ENCODE data around the gene ST6GALNAC2.
A peak's percentile ranks its signal among the peaks of the same experiment; 100 is the strongest.

ST6GALNAC2 gene

DNA sequence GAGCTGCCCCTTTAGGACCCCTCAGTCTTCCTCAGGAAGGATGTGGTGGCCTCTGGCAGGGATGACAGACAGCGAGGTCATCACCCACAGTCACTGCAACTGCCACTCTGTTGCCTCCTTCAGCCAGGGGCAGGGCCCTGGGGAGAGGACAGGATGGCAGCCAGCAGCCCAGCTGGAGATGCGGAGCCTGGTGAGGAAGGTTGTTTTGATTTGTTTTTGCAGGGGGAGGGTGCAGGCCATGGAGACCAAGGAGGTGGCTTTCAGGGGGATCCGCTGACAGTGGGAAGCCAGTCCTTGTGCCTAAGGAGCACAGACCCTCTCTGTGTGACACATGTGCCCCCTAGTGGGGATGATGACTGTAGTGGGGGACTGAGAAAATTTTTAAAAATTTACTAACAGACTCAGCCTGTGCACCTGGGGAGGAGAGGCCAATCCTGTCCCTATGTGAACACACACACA is 38.4 kb downstream of the ST6GALNAC2 start:
- Mint-ChIP-seq H3K27me3 (ENCODE audit: low read depth) (peaks cover 11% of the 10 kb centered on the region), H3K4me1 (peaks cover 32% of the 10 kb centered on the region), H3K9me3 (no peaks in the 10 kb centered on the region), H3K4me3 (no peak overlapping the region), H3K27ac (peak overlapping the region in 1 of 3 experiments; percentile 42), H3K36me3 (ENCODE audit: low read depth) (no peaks in the 10 kb centered on the region)
- TF ChIP-seq, protein P1, sequence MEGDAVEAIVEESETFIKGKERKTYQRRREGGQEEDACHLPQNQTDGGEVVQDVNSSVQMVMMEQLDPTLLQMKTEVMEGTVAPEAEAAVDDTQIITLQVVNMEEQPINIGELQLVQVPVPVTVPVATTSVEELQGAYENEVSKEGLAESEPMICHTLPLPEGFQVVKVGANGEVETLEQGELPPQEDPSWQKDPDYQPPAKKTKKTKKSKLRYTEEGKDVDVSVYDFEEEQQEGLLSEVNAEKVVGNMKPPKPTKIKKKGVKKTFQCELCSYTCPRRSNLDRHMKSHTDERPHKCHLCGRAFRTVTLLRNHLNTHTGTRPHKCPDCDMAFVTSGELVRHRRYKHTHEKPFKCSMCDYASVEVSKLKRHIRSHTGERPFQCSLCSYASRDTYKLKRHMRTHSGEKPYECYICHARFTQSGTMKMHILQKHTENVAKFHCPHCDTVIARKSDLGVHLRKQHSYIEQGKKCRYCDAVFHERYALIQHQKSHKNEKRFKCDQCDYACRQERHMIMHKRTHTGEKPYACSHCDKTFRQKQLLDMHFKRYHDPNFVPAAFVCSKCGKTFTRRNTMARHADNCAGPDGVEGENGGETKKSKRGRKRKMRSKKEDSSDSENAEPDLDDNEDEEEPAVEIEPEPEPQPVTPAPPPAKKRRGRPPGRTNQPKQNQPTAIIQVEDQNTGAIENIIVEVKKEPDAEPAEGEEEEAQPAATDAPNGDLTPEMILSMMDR (IDR thresholded peaks at IDR 0.05; ENCODE audit: unreplicated experiment in 3 of 3): peak; percentile 59 to 74 (median 67)

DNA sequence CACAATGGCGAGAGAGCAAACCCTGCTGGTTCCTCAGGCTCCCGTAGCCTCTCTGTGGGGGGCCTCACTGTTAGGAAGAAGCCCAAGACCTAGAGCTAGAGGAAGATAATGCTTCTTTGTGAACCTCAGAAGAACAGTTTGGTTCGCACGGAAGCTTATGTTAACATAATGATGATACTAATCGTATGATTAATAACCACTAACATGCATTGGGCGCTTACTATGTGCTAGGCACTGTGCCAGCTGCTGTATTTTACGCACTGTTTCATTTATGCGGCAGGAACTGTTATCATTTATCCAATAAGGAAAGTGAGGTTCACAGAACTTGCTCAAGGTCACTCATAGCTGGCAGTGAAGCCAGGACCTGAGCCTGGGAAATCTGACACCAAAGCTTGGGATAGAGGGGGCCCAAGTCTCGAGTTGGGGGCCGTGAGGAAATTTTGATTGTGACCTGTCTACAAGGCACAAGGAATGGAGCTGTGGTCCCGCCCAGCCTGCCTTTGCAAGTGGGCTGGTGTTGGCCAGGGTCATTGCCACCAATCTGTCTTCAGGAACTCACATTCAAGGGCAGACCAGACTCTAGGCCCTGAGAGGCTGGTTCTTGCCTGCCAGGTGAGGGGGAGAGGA is 39.0 kb downstream of the ST6GALNAC2 start:
- TF ChIP-seq, protein P1 (IDR thresholded peaks at IDR 0.05; ENCODE audit: unreplicated experiment in 3 of 3): no peak
- H3K9me3 Mint-ChIP-seq: no peaks in the 10 kb centered on the region
- peaks cover 11% of the 10 kb centered on the region for H3K27me3 Mint-ChIP-seq (ENCODE audit: low read depth)
- peaks cover 38% of the 10 kb centered on the region for H3K4me1 Mint-ChIP-seq
- peak overlapping the region; percentile 42 to 79 (median 50) for H3K27ac Mint-ChIP-seq
- peak overlapping the region in 2 of 3 experiments; percentile 32 to 38 for H3K4me3 Mint-ChIP-seq
- H3K36me3 Mint-ChIP-seq (ENCODE audit: low read depth): no peaks in the 10 kb centered on the region

DNA sequence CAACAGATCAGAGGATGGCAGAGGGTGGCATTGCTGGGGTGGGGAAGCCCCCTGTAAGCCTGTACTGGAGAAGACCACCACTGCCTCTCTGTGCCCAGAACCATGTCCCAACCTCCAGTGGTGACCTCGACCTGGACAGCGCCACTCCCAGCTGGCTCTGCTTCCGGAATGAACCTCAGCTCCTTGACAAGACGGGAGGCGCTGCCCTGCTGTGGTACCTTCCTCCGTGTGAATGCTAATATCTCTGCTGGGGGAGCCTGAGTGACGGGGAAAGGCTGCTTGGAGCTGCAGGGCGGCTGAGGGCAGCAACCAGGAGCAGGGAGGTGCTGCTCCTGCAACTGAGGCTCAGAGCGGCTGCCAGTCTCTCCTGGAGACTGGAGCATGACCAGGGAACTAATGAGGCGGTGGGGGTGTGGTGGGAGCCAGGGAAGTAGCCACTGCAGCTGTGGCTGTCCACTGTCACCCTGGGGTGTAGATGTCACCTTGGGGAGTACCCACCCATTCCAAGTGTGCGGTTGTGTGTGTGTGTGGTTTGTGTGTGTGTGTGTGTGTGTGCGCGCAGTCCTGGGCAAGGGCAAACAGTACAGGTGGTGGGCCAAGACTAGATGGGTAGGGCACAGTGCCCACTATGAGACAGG is 39.6 kb downstream of the ST6GALNAC2 start:
- no peaks in the 10 kb centered on the region for H3K9me3 Mint-ChIP-seq
- H3K36me3 Mint-ChIP-seq (ENCODE audit: low read depth): no peaks in the 10 kb centered on the region

DNA sequence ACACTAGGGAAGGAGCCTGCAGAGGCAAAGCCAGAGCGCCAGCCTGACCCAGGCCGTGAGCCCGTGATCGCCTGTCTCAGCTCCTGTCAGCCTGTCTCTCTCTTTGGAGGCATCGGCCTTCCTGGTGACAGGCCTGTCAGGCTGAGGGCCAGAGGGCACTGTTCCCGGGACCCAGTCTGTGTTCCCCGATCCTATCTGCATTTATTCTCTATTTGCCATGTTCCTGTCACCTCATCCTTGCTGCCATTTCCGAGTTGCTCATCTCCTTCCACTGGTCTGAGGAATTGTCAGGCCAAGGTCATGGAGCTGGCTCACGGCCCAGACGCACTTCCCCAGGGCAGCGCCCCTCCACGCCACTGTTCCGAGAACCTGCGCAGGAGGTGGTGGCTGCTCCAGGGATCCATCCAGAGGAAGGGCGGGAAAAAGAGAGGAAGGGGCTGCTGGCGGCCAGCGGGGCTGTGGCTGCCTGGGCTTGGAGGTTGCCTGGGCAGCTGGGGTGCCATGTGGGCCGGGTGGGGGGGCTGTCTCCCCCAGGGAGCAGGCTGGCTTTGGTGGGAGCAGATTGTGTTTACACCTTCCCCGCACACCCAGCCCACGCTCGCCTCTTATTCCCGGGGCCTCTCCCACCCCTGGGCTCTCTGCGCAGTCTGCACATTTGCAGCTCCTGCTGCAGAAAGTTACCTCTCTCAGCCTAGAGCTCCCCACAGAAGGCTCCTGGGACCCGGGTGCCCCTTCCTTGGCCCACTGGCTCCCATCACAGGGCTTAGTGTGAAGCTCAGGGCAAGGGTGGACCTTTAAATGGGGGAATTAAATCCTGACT is 40.9 kb downstream of the ST6GALNAC2 start:
- peak overlapping the region; percentile 63 to 86 (median 78) for H3K27ac Mint-ChIP-seq
- no peaks in the 10 kb centered on the region for H3K9me3 Mint-ChIP-seq
- peaks cover 47% of the 10 kb centered on the region for H3K4me1 Mint-ChIP-seq
- peaks cover 18% of the 10 kb centered on the region for H3K27me3 Mint-ChIP-seq (ENCODE audit: low read depth)
- H3K36me3 Mint-ChIP-seq (ENCODE audit: low read depth): no peaks in the 10 kb centered on the region
- peak overlapping the region; percentile 41 to 47 (median 46) for H3K4me3 Mint-ChIP-seq
- TF ChIP-seq, protein P1 (IDR thresholded peaks at IDR 0.05; ENCODE audit: unreplicated experiment in 3 of 3): no peak

More for the DNA sequence above, 39.6 kb downstream of the ST6GALNAC2 start:
- TF ChIP-seq, protein P1 (IDR thresholded peaks at IDR 0.05; ENCODE audit: unreplicated experiment in 3 of 3): no peak
- Mint-ChIP-seq H3K27me3 (ENCODE audit: low read depth) (peaks cover 12% of the 10 kb centered on the region), H3K27ac (peak overlapping the region; percentile 42 to 79 (median 50)), H3K4me1 (peaks cover 42% of the 10 kb centered on the region), H3K4me3 (peak overlapping the region; percentile 14 to 38 (median 32))

DNA sequence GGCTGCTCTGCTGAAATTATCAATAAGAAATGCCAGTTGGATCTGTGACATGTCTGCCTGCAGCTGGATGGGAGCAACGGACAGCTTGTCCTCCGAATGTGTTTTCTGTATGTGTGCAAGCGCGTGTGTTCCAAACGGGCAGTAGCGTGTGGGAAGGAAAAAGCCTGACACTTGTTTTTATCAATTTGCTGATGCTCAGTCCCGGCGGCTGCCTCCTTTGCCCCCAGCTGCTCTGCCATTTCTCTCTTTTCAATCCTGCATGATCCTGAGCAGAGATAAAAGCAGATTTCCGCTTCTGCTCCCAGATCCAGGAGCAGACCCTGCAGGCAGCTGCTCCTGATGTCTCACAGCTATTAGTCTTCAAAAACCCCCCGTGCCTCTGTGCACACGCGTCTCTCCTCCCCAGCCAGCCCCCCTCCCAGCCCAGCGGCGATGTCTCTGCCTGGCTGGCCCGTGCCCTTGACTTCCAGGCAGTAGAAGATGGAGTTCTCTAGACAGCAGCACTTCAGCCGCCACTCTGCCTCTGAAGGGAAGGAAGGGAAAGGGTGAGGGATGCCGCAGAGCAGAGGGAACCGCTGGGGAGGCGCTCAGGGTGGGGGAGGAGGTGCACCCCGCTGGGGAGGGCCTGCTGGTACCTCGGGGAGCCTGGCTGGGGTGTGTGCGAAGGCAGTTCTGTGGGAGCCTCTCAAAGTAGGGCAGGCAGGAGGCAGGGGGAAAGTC is 41.7 kb downstream of the ST6GALNAC2 start:
- Mint-ChIP-seq H3K9me3 (no peaks in the 10 kb centered on the region), H3K27ac (peak overlapping the region; percentile 63 to 86 (median 82)), H3K4me3 (peak overlapping the region; percentile 48 to 62 (median 55)), H3K4me1 (peaks cover 54% of the 10 kb centered on the region), H3K36me3 (ENCODE audit: low read depth) (no peaks in the 10 kb centered on the region), H3K27me3 (ENCODE audit: low read depth) (peaks cover 25% of the 10 kb centered on the region)
- TF ChIP-seq, protein P1 (IDR thresholded peaks at IDR 0.05; ENCODE audit: unreplicated experiment in 3 of 3): no peak

All from nephron (organoid).